H1 (cell line): ENCODE data around the gene RCAN3. TPM values are rescaled to one million over a fixed set of nuclear protein-coding genes. Genes with fewer than 3 reads are reported as not detected.

Experiments used
- CTCF ChIA-PET: fragments of 300-600 bp; sonication (Branson Sonifier 250); formaldehyde crosslinking; loops from one replicate; lab custom pipeline; 2021; ENCODE audit not compliant: partially characterized antibody; lab: Charles Lee
- POLR2A ChIA-PET: fragments of 300-600 bp; sonication (Branson Sonifier 250); formaldehyde crosslinking; loops from one replicate; lab custom pipeline; 2021; ENCODE audit warnings: inconsistent platforms; ENCODE audit not compliant: partially characterized antibody; lab: Charles Lee
- DNase-seq, 2 experiments: peaks; one replicate each; pipeline versions ENCODE4 v3.0.0 to v3.0.0-alpha.2; 2010 to 2022; ENCODE audit warnings: low spot score in 2 of 2, low read depth in 1 of 2, mixed read lengths in 1 of 2
- FAIRE-seq: peaks from 2 replicates; lab custom pipeline; 2011; peaks lifted over from hg19 to GRCh38; lab: Jason Lieb, UNC
- H2AFZ ChIP-seq: 2 replicates; pipeline ENCODE4 v1.8.1; 2012; ENCODE audit warnings: low read length, inconsistent platforms
- H2AK5ac ChIP-seq: 2 replicates; pipeline ENCODE4 v1.6.1; 2013; ENCODE audit warnings: low read depth, low read length
- H2BK120ac ChIP-seq: replicated peaks from 2 replicates; pipeline ENCODE3; 2013; ENCODE audit warnings: low read depth, low read length, inconsistent platforms
- H2BK12ac ChIP-seq: 2 replicates; pipeline ENCODE4 v1.6.1; 2013; ENCODE audit warnings: low read depth, low read length
- H2BK15ac ChIP-seq: 2 replicates; pipeline ENCODE4 v1.6.1; 2013; ENCODE audit warnings: low read length
- H2BK20ac ChIP-seq: 2 replicates; pipeline ENCODE4 v1.6.1; 2013; ENCODE audit warnings: low read length
- H2BK5ac ChIP-seq: 2 replicates; pipeline ENCODE4 v1.6.1; 2013; ENCODE audit warnings: low read depth, low read length
- H3K14ac ChIP-seq: 2 replicates; pipeline ENCODE4 v1.6.1; 2013; ENCODE audit warnings: inconsistent platforms; ENCODE audit not compliant: insufficient read length
- H3K18ac ChIP-seq: 2 replicates; pipeline ENCODE4 v1.6.1; 2013; ENCODE audit warnings: low read length; ENCODE audit errors: extremely low read depth
- H3K23ac ChIP-seq: 2 replicates; pipeline ENCODE4 v1.6.1; 2013; ENCODE audit warnings: inconsistent platforms; ENCODE audit not compliant: insufficient read length
- H3K23me2 ChIP-seq: 2 replicates; pipeline ENCODE4 v1.6.1; 2013; ENCODE audit warnings: low read depth, low read length
- H3K27ac ChIP-seq: 2 replicates; pipeline ENCODE4 v1.6.1; 2011; ENCODE audit warnings: low read depth, low read length, inconsistent platforms
- H3K27me3 ChIP-seq, 4 experiments: replicated peaks in 1 of 4; 1 replicate in 1 of 4; 2 replicates in 3 of 4; pipeline versions ENCODE4 v1.6.1 to v1.8.1; 2011 to 2013; ENCODE audit warnings: low read length in 3 of 4, mild to moderate bottlenecking in 3 of 4, inconsistent platforms in 2 of 4, mixed read lengths in 2 of 4, moderate library complexity in 1 of 4; ENCODE audit not compliant: control insufficient read depth in 3 of 4, insufficient read depth in 3 of 4; ENCODE audit errors: extremely low read depth in 1 of 4
- H3K36me3 ChIP-seq, 4 experiments: 2 replicates each; pipeline versions ENCODE4 v1.6.1 to v1.8.1; 2011 to 2013; ENCODE audit warnings: mild to moderate bottlenecking in 4 of 4, low read length in 3 of 4, moderate library complexity in 2 of 4, control low read depth in 1 of 4, inconsistent platforms in 1 of 4; ENCODE audit not compliant: insufficient read depth in 4 of 4, control insufficient read depth in 2 of 4
- H3K4ac ChIP-seq: replicated peaks from 2 replicates; pipeline ENCODE3; 2013; ENCODE audit warnings: low read length, low read depth, mixed read lengths, inconsistent platforms; ENCODE audit not compliant: insufficient read length
- H3K4me1 ChIP-seq, 4 experiments: replicated peaks in 1 of 4; 1 replicate in 1 of 4; 2 replicates in 3 of 4; pipeline versions ENCODE4 v1.6.1 to v1.8.1; 2011 to 2013; ENCODE audit warnings: low read length in 3 of 4, inconsistent platforms in 2 of 4, mixed read lengths in 1 of 4; ENCODE audit not compliant: insufficient read depth in 4 of 4, control insufficient read depth in 3 of 4
- H3K4me2 ChIP-seq, 2 experiments: 2 replicates each; pipeline versions ENCODE4 v1.6.1 to v1.8.1; 2011 to 2013; ENCODE audit warnings: low read depth in 2 of 2, low read length in 2 of 2, control low read depth in 1 of 2, inconsistent platforms in 1 of 2, mild to moderate bottlenecking in 1 of 2; ENCODE audit not compliant: insufficient read depth in 1 of 2
- H3K4me3 ChIP-seq, 4 experiments: fragments of 200-600, 300-600 bp in 1 of 4; sonication (generic), shearing (Covaris generic), sonication (Bioruptor Twin) in 1 of 4; 2 replicates each; pipeline versions ENCODE4 v1.5.1 to v1.8.1; 2011 to 2016; ENCODE audit warnings: low read length in 4 of 4, low read depth in 3 of 4, control low read depth in 2 of 4, inconsistent platforms in 2 of 4, mild to moderate bottlenecking in 2 of 4, mixed read lengths in 1 of 4, moderate library complexity in 1 of 4; ENCODE audit not compliant: insufficient read depth in 2 of 4; ENCODE audit errors: extremely low read depth in 1 of 4
- H3K56ac ChIP-seq: replicated peaks from 2 replicates; pipeline ENCODE3; 2013; ENCODE audit warnings: low read depth, mild to moderate bottlenecking, mixed read lengths, low read length, inconsistent platforms; ENCODE audit not compliant: insufficient read length
- H3K79me1 ChIP-seq: 2 replicates; pipeline ENCODE4 v1.6.1; 2013; ENCODE audit warnings: low read depth, low read length, control low read depth
- H3K79me2 ChIP-seq, 2 experiments: 2 replicates each; pipeline versions ENCODE4 v1.6.1 to v1.8.1; 2012 to 2013; ENCODE audit warnings: low read length in 2 of 2, mild to moderate bottlenecking in 2 of 2, inconsistent platforms in 1 of 2; ENCODE audit not compliant: insufficient read depth in 2 of 2, control insufficient read depth in 1 of 2
- H3K9ac ChIP-seq, 4 experiments: replicated peaks in 1 of 4; 1 replicate in 1 of 4; 2 replicates in 3 of 4; pipeline versions ENCODE4 v1.6.1 to v1.8.1; 2011 to 2013; ENCODE audit warnings: low read depth in 3 of 4, low read length in 3 of 4, control low read depth in 2 of 4, mild to moderate bottlenecking in 2 of 4, moderate library complexity in 2 of 4, inconsistent platforms in 1 of 4; ENCODE audit errors: extremely low read depth in 1 of 4
- H3K9me3 ChIP-seq, 2 experiments: 2 replicates each; pipeline versions ENCODE4 v1.6.1 to v1.8.1; 2012 to 2013; ENCODE audit warnings: mild to moderate bottlenecking in 2 of 2, moderate library complexity in 2 of 2, control low read depth in 1 of 2, inconsistent platforms in 1 of 2, low read depth in 1 of 2, low read length in 1 of 2, mixed read lengths in 1 of 2; ENCODE audit not compliant: insufficient read depth in 2 of 2
- H4K20me1 ChIP-seq, 2 experiments: replicated peaks in 1 of 2; 2 replicates each; pipeline versions ENCODE3 to v1.8.1; 2011 to 2013; ENCODE audit warnings: inconsistent platforms in 2 of 2, low read length in 2 of 2, mild to moderate bottlenecking in 1 of 2; ENCODE audit not compliant: insufficient read depth in 2 of 2, control insufficient read depth in 1 of 2
- H4K5ac ChIP-seq: 2 replicates; pipeline ENCODE4 v1.6.1; 2013; ENCODE audit warnings: low read length, low read depth, mixed read lengths, inconsistent platforms; ENCODE audit not compliant: insufficient read length
- H4K8ac ChIP-seq: 2 replicates; pipeline ENCODE4 v1.8.0; 2013; ENCODE audit warnings: mild to moderate bottlenecking, moderate library complexity, low read length, inconsistent platforms; ENCODE audit not compliant: insufficient read depth; ENCODE audit errors: extremely low read depth
- H4K91ac ChIP-seq: replicated peaks from 2 replicates; pipeline ENCODE3; 2013; ENCODE audit warnings: low read length, mixed read lengths, inconsistent platforms; ENCODE audit not compliant: insufficient read length
- BCL11A ChIP-seq, 2 experiments: IDR thresholded peaks; one replicate each; pipeline ENCODE4 v1.6.1; 2011; ENCODE audit warnings: low read depth in 2 of 2, low read length in 2 of 2, mild to moderate bottlenecking in 2 of 2
- BRCA1 ChIP-seq: IDR thresholded peaks from 2 replicates; pipeline ENCODE4 v1.6.1; 2012; ENCODE audit warnings: low read depth, low read length, improper control_type of control experiment
- FOSL1 ChIP-seq: IDR thresholded peaks from 2 replicates; pipeline ENCODE4 v1.6.1; 2011; ENCODE audit warnings: mild to moderate bottlenecking, low read depth, low read length, moderate library complexity; ENCODE audit not compliant: insufficient read depth
- HDAC6 ChIP-seq: IDR thresholded peaks from one replicate; pipeline ENCODE4 v1.7.1; 2012; ENCODE audit warnings: low read depth, mild to moderate bottlenecking, inconsistent platforms, low read length, moderate library complexity
- KDM4A ChIP-seq: IDR thresholded peaks from one replicate; pipeline ENCODE4 v1.7.1; 2012; ENCODE audit warnings: low read depth, mild to moderate bottlenecking, moderate library complexity, low read length, inconsistent platforms; ENCODE audit not compliant: severe bottlenecking
- SAP30 ChIP-seq: fragments of 300-600 bp; sonication (generic); IDR thresholded peaks from 2 replicates; pipeline ENCODE4 v1.7.1; 2012; ENCODE audit warnings: low read length, moderate library complexity, mild to moderate bottlenecking, inconsistent platforms; ENCODE audit not compliant: insufficient read depth, insufficient replicate concordance
- SIX5 ChIP-seq: IDR thresholded peaks from 2 replicates; pipeline ENCODE4 v1.6.1; 2011; ENCODE audit warnings: mild to moderate bottlenecking, low read depth, low read length
- SUZ12 ChIP-seq: fragments of 200-600 bp; sonication (generic); IDR thresholded peaks from 2 replicates; pipeline ENCODE4 v1.6.1; 2012; ENCODE audit warnings: mild to moderate bottlenecking, inconsistent platforms, low read length, moderate library complexity, mixed read lengths
- WGBS, 2 experiments: shearing (Covaris generic) in 1 of 2; methylation state at CpG; one replicate each; pipeline versions ENCODE4 v1.1.6 to v1.1.7; 2013 to 2015; ENCODE audit warnings: low lambda C conversion rate in 2 of 2, mixed read lengths in 2 of 2, inconsistent platforms in 1 of 2, low coverage in 1 of 2, missing lambda C conversion rate in 1 of 2; ENCODE audit not compliant: insufficient replicate concordance in 2 of 2, insufficient coverage in 1 of 2, insufficient read length in 1 of 2; ENCODE audit errors: extremely low coverage in 1 of 2, missing lambda C conversion rate in 1 of 2; 5-methylcytosine and 5-hydroxymethylcytosine counted together
- polyA plus RNA-seq, 7 experiments: library from polyadenylated mRNA; depleted of rRNA in 3 of 7; stranded (reverse) in 5 of 7; unstranded in 2 of 7; fragments of >200 nt in 5 of 7; fragments of 200-250 nt in 2 of 7; gene quantifications; 1 replicate in 5 of 7; 2 replicates in 1 of 7; 4 replicates in 1 of 7; pipeline versions ENCODE4 v1.2.1 to v1.2.3, GENCODE V29; 2011 to 2013; ENCODE audit warnings: missing spikeins in 2 of 7, mixed read lengths in 2 of 7
- total RNA-seq: library from RNA; stranded (reverse); fragmentation: NEBNext Ultra II Directional; extraction: Animal tissue kit (Norgen Biotek cat#: 25700); gene quantifications from 2 replicates; pipeline ENCODE4 v1.2.1, GENCODE V29; 2021

Gene RCAN3
- total and polyA plus RNA-seq, 2 of the 8 experiments (the other 6 are each of a cell fraction or from before 2014, with no cell fraction given): 5.6 to 16.6 TPM

DNA sequence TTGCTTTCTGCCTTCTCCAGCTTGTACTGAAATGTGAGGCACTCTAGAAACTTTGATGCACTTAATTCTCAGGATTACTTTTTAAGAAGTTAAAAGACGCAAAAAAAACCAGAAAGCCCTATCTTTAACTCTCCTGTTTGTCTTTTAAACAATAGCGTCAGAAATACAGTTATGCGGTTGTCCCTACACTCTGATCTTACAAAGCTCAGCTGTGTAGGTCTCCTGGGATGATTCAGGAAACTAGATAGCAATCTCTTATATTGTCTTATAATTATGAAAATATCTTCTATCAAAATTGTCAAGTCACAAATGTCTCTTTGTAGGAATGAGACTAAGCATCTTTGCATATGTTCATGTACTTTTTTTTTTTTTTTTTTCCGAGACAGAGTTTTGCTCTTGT lies 26.9 kb upstream of the RCAN3 start:
- Histone ChIP-seq H4K8ac (no peak overlapping the region), H3K9ac (no peak overlapping the region), H3K23me2 (no peaks in the 10 kb centered on the region), H3K56ac (no peak overlapping the region), H3K27ac (no peak overlapping the region), H4K5ac (no peak overlapping the region), H2BK5ac (no peak overlapping the region), H2BK120ac (no peak overlapping the region), H3K79me1 (no peaks in the 10 kb centered on the region), H3K4me2 (no peak overlapping the region), H2BK12ac (no peak overlapping the region), H2AK5ac (no peak overlapping the region), H3K4me3 (no peak overlapping the region), H3K9me3 (no peaks in the 10 kb centered on the region), H2BK15ac (no peak overlapping the region), H2BK20ac (no peak overlapping the region), H3K4ac (no peak overlapping the region), H2AFZ (peak overlapping the region; percentile 26; the same call in 1 of the 2 replicates), H3K36me3 (no peaks in the 10 kb centered on the region), H3K23ac (no peak overlapping the region), H3K27me3 (no peaks in the 10 kb centered on the region), H3K4me1 (no peaks in the 10 kb centered on the region), H3K14ac (no peak overlapping the region), H3K79me2 (no peaks in the 10 kb centered on the region), H4K91ac (no peak overlapping the region), H4K20me1 (no peaks in the 10 kb centered on the region), H3K18ac (no peak overlapping the region)
- ChIA-PET CTCF (interaction anchor here (0.9 to 2.0 kb wide), 3 partner anchors 10 to 111 kb away, joined by 3 to 4 read pairs (median 4); no protein-coding TSS in a partner anchor), POLR2A (no interaction called here)
- 87% methylated on average over 3 of the region's 4 CpGs; no CpG with 5 or more reads in 1 of the 2 experiments for WGBS, 2 experiments
- FAIRE-seq (no peak), DNase-seq (no peak)
- no peak for TF ChIP-seq SUZ12
- no peak for TF ChIP-seq BRCA1
- no peak for TF ChIP-seq SIX5
- TF ChIP-seq HDAC6: no peak
- no peak for TF ChIP-seq SAP30
- TF ChIP-seq KDM4A: no peak
- no peak for TF ChIP-seq BCL11A (IDR thresholded peaks at IDR 0.05; ENCODE audit: low read depth in 2 of 2, low read length in 2 of 2)
- no peak for TF ChIP-seq FOSL1
